A673 (cell line): ENCODE measurements around the gene SVBP. TPM values are rescaled to one million over a fixed set of nuclear protein-coding genes. Genes with fewer than 3 reads are reported as not detected.

Source experiments
- BruUV-seq: library from RNA; stranded (reverse); fragments of 400-500 nt; replicated peaks from 2 replicates; lab custom pipeline; 2021; lab: Mats Ljungman, UMichigan
- CTCF ChIA-PET: fragments of 300-600 bp; sonication (Branson Sonifier 250); formaldehyde crosslinking; loops from one replicate; lab custom pipeline; 2022; ENCODE audit warnings: antibody characterized with exemption; lab: Charles Lee
- POLR2A ChIA-PET: fragments of 300-600 bp; sonication (Branson Sonifier 250); formaldehyde crosslinking; loops from one replicate; lab custom pipeline; 2022; ENCODE audit warnings: antibody characterized with exemption; ENCODE audit not compliant: low non-redundant PET; lab: Charles Lee
- DNase-seq: peaks from one replicate; pipeline ENCODE4 v3.0.0-alpha.2; 2015; ENCODE audit warnings: low spot score
- H3K27ac ChIP-seq: fragments of 200-600 bp; sonication (generic); 2 replicates; pipeline ENCODE4 v1.5.1; 2016; ENCODE audit warnings: mixed run types, low read depth, mild to moderate bottlenecking, mixed read lengths, antibody characterized with exemption, low read length; ENCODE audit not compliant: poor library complexity, severe bottlenecking
- H3K27me3 ChIP-seq: fragments of 200-600 bp; sonication (generic); replicated peaks from 2 replicates; pipeline ENCODE4 v1.6.1; 2017; ENCODE audit warnings: mixed run types, low read depth, mild to moderate bottlenecking, mixed read lengths, antibody characterized with exemption, low read length; ENCODE audit not compliant: insufficient read depth, poor library complexity
- H3K36me3 ChIP-seq: fragments of 200-600 bp; sonication (generic); 2 replicates; pipeline ENCODE4 v1.6.1; 2016; ENCODE audit warnings: mixed run types, mild to moderate bottlenecking, mixed read lengths, antibody characterized with exemption, low read length; ENCODE audit not compliant: insufficient read depth, poor library complexity, severe bottlenecking
- H3K4me1 ChIP-seq: fragments of 200-600 bp; sonication (generic); 2 replicates; pipeline ENCODE4 v1.6.1; 2017; ENCODE audit warnings: mixed run types, mild to moderate bottlenecking, mixed read lengths, antibody characterized with exemption, low read length; ENCODE audit not compliant: insufficient read depth, poor library complexity, severe bottlenecking
- H3K4me3 ChIP-seq: fragments of 200-600 bp; sonication (generic); 2 replicates; pipeline ENCODE4 v1.5.1; 2016; ENCODE audit warnings: low read depth, mixed run types, mild to moderate bottlenecking, mixed read lengths, low read length; ENCODE audit not compliant: poor library complexity, severe bottlenecking
- H3K9me3 ChIP-seq: fragments of 200-600 bp; sonication (generic); 2 replicates; pipeline ENCODE4 v1.6.1; 2016; ENCODE audit warnings: mixed run types, low read depth, mild to moderate bottlenecking, mixed read lengths, antibody characterized with exemption, low read length; ENCODE audit not compliant: poor library complexity, severe bottlenecking
- CTCF ChIP-seq: fragments of 300-800, 200-600 bp; sonication (generic); conservative IDR thresholded peaks from 2 replicates; pipeline ENCODE4 v1.5.1; 2017; ENCODE audit warnings: low read depth, mild to moderate bottlenecking, antibody characterized with exemption, low read length, moderate library complexity, mixed read lengths
- EZH2 ChIP-seq: fragments of 200-600 bp; sonication (generic); IDR thresholded peaks from 2 replicates; pipeline ENCODE4 v1.6.1; 2017; ENCODE audit warnings: borderline replicate concordance, low read depth, mild to moderate bottlenecking, mixed read lengths, antibody characterized with exemption, low read length; ENCODE audit not compliant: poor library complexity, severe bottlenecking
- intact Hi-C: fragments of 100-400 bp; cut with micrococcal nuclease; formaldehyde crosslinking; loops from one replicate; pipeline ENCODE4 v1.10.0; 2022; ENCODE audit not compliant: unreplicated experiment
- total RNA-seq: library from RNA; stranded (reverse); gene quantifications from 2 replicates; pipeline ENCODE4 v1.2.3, GENCODE V29; 2021

SVBP gene
- total RNA-seq, 1 experiment from 2014 or later, result 50.8 TPM

GRCh38 chr1:42849944-42850343, 32.7 kb upstream of the SVBP start:
- POLR2A ChIA-PET, result no interaction called here
- TF ChIP-seq CTCF (no peak), EZH2 (no peak)
- Histone ChIP-seq H3K27ac (no peak overlapping the region), H3K4me3 (no peak overlapping the region), H3K36me3 (peaks cover 33% of the 10 kb centered on the region), H3K27me3 (no peaks in the 10 kb centered on the region), H3K9me3 (peaks cover 10% of the 10 kb centered on the region), H3K4me1 (peaks cover 19% of the 10 kb centered on the region)
- DNase-seq, result no peak
- BruUV-seq, result no TSS peak
- CTCF ChIA-PET, result no interaction called here
- intact Hi-C loops, result no loop called here

- POLR2A ChIA-PET, result no interaction called here
- peaks cover 33% of the 10 kb centered on the region for H3K36me3 ChIP-seq
- no peak for TF ChIP-seq CTCF
- no peak for TF ChIP-seq EZH2
Observed at GRCh38 chr1:42848823-42849537, 31.8 kb upstream of the SVBP start.

GRCh38 chr1:42847721-42848460, 30.7 kb upstream of the SVBP start:
- Histone ChIP-seq H3K4me3 (peak overlapping the region; percentile 85), H3K36me3 (peaks cover 33% of the 10 kb centered on the region), H3K27me3 (no peaks in the 10 kb centered on the region), H3K9me3 (peaks cover 10% of the 10 kb centered on the region), H3K4me1 (peaks cover 19% of the 10 kb centered on the region), H3K27ac (no peak overlapping the region)
- intact Hi-C loops, result no loop called here
- ChIA-PET CTCF (no interaction called here), POLR2A (no interaction called here)
- BruUV-seq, result no TSS peak
- no peak for DNase-seq
- no peak for TF ChIP-seq EZH2
- no peak for TF ChIP-seq CTCF

More at GRCh38 chr1:42848823-42849537, 31.8 kb upstream of the SVBP start:
- H3K27me3 ChIP-seq, result no peaks in the 10 kb centered on the region
- peaks cover 19% of the 10 kb centered on the region for H3K4me1 ChIP-seq
- no peak overlapping the region for H3K4me3 ChIP-seq
- no peak overlapping the region for H3K27ac ChIP-seq
- BruUV-seq, result no TSS peak
- CTCF ChIA-PET, result no interaction called here
- H3K9me3 ChIP-seq, result peaks cover 10% of the 10 kb centered on the region
- no peak for DNase-seq
- intact Hi-C loops, result no loop called here
